HUES48 (cell line): ENCODE results near the gene PHIP.
"Not testable (repeated sequence)": the region's sequence is repeated elsewhere in the genome, so short reads cannot be mapped to it uniquely, and the experiment has no call there.

Source experiments
- H3K27ac ChIP-seq: one replicate; pipeline ENCODE4 v1.7.0; 2013; ENCODE audit warnings: low read depth, low read length, inconsistent platforms
- H3K27me3 ChIP-seq: 2 replicates; pipeline ENCODE4 v1.6.1; 2013; ENCODE audit warnings: mild to moderate bottlenecking, low read length; ENCODE audit not compliant: control insufficient read depth, insufficient read depth
- H3K36me3 ChIP-seq: 2 replicates; pipeline ENCODE4 v1.6.1; 2013; ENCODE audit warnings: low read length; ENCODE audit not compliant: control insufficient read depth, insufficient read depth
- H3K4me1 ChIP-seq: 2 replicates; pipeline ENCODE4 v1.6.1; 2013; ENCODE audit warnings: mild to moderate bottlenecking, low read length; ENCODE audit not compliant: control insufficient read depth, insufficient read depth
- H3K4me3 ChIP-seq: 2 replicates; pipeline ENCODE4 v1.5.1; 2013; ENCODE audit warnings: mild to moderate bottlenecking, low read depth, low read length
- H3K9ac ChIP-seq: 2 replicates; pipeline ENCODE4 v1.6.1; 2013; ENCODE audit warnings: mild to moderate bottlenecking, low read depth, low read length, moderate library complexity
- H3K9me3 ChIP-seq: 2 replicates; pipeline ENCODE4 v1.6.1; 2013; ENCODE audit warnings: low read length; ENCODE audit not compliant: control insufficient read depth, insufficient read depth

Gene PHIP

DNA sequence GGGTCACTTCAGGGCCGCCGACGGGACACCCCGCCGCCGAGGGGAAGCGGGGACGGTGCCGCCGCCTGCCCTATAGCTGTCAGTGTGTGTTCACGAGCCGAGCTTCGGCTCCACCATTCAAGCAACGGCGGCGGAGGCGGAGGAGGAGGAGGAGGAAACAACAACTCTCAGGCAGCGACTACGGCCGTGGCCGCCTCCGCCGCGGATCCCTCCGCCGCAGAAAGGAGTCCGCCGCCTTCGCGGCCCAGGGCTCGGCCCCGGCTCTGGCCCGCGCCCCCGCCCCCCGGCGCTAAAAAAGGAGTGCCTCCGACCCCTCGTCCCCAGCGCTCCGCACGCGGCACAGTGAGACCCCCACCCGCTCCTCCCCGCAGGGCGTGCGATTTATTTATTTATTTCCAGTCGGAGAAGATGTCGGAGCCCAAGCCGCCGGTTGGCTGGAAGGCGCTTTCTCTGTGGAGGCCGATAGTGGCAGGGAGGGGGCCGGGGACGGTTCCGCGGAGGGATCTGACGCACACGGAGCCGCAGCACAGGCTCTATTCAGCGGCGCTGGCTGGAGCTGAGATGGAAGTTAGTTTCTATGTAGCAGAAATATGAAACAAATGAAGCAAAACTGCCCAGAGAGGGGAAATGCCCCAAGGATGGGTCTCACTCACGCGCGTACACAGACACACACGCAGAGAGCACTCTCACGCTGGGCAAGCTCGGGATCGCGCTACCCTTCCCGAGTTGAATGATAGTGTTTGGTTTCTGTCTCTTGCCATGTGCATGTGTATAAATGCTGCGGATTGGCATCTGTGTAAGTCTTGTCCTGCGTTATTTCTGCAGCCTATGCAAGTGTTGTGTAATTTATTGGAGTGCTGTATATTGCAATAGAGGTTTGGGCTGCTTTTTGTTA lies at the start of gene PHIP:
Gene PHIP (minus strand): TSS at position 180 of the 895 bp plus-strand sequence. CDS start 186 bp downstream, outside the sequence.
- no peaks in the 10 kb centered on the region for H3K27me3 ChIP-seq
- peaks cover 42% of the 10 kb centered on the region for H3K4me1 ChIP-seq
- H3K4me3 ChIP-seq = peak within 1 kb of the TSS; percentile 89
- peak within 1 kb of the TSS; percentile 98 for H3K27ac ChIP-seq
- H3K9me3 ChIP-seq = no peaks in the 10 kb centered on the region
- H3K9ac ChIP-seq = peak within 1 kb of the TSS; percentile 82
- 0 out of 2 replicates have a peak, but pooled peaks cover 3% of the 10 kb centered on the region for H3K36me3 ChIP-seq

DNA sequence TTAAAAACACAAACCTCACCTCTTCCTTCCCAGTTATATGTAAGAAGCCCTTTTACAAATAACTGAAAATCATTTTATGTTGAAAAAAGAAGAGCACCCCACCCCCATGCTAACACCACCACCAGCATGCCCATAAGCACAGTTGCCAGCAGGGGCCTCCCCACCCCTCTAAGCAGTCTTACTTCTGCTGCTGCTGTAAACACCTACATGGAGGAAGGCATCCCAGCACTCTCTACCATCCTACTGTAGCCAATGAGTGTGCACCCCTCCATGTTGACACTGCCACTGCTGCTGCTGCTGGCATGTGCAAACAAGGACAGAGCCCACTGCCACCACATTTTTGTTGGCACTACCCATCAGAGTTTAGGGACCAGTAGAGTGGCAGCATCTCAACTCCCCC lies 49.6 kb upstream of the PHIP start:
- H3K9me3 ChIP-seq = no peaks in the 10 kb centered on the region
- no peaks in the 10 kb centered on the region for H3K27me3 ChIP-seq
- H3K36me3 ChIP-seq = no peaks in the 10 kb centered on the region
- H3K27ac ChIP-seq = no peak overlapping the region
- peaks cover 7% of the 10 kb centered on the region; the same call in 1 of the 2 replicates for H3K4me1 ChIP-seq
- no peak overlapping the region for H3K4me3 ChIP-seq
- no peak overlapping the region for H3K9ac ChIP-seq

DNA sequence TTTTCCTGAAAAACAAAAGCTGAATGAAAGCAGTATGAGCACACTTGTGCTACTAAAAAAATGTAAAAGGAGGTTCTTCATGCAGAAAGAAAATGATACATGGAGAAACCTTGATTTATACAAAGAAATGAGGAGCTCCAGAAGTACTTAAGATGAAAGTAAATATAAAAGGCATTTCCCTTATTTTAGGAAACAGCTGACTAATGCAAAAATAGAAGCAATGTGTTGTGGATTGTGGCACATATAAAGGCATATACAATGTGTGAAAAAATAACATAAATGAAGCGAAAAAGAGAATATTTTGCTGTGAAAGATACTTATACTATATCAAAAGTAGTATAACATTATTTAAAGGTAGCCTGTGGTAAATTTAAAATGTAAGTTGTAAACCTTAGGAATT lies 41.2 kb upstream of the PHIP start:
- H3K4me1 ChIP-seq = no peaks in the 10 kb centered on the region
- H3K27ac ChIP-seq = no peak overlapping the region
- H3K9ac ChIP-seq = no peak overlapping the region
- no peak overlapping the region for H3K4me3 ChIP-seq
- H3K27me3 ChIP-seq = no peaks in the 10 kb centered on the region
- no peaks in the 10 kb centered on the region for H3K9me3 ChIP-seq
- H3K36me3 ChIP-seq = no peaks in the 10 kb centered on the region

DNA sequence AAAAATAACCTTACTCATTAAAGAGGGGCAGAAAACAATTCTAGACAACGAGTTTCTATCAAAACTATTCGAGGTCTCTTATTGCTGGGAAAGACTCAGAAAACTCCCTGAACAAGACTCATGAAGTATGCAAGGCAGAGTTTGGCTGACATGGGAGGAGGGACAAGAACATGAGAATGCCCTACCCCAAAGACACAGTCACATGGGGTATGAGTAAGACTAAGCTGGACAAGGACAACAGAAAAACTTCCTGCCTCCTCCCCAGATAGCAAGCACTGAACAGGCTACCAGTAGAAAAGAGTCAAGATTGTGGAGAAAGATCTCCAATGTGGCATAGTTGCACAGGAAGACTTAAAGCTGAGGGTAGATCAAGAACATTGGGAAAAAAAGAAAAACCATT lies 39.7 kb upstream of the PHIP start:
- H3K27ac ChIP-seq = no peak overlapping the region
- H3K36me3 ChIP-seq = no peaks in the 10 kb centered on the region
- H3K4me3 ChIP-seq = no peak overlapping the region
- H3K9me3 ChIP-seq = no peaks in the 10 kb centered on the region
- H3K4me1 ChIP-seq = no peaks in the 10 kb centered on the region
- no peaks in the 10 kb centered on the region for H3K27me3 ChIP-seq
- H3K9ac ChIP-seq = no peak overlapping the region

DNA sequence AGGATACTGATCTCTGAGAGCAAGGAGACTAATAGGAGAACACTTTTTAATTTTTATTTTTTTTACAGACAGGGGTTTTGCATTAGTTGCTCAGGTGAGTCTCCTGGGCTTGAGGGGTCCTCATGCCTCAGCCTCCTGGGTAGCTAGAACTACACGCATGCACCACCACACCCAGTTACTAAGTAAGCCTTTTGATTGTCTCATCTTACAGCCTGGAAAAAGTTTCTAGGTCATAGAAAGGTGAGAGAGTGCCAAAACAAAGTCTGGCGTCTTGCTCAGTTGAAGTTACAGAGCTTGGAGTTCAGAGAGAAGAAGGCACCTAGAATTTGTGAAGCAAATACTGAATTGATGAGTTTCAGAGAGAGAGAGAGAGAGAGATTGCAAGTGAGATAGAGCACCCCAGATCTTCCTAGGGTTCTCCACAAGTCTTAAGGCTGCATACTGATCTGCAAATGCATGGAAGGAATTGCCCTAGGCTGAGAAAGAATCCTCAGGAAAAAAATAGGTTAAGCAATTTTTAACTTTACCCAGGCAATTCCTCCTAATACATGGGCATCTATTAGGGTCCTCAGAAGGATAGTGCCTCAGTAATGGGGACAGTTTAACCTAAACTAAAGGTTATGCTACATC lies 37.6 kb upstream of the PHIP start:
- Histone ChIP-seq H3K4me3 (no peak overlapping the region), H3K9me3 (no peaks in the 10 kb centered on the region), H3K27me3 (no peaks in the 10 kb centered on the region), H3K27ac (no peak overlapping the region), H3K36me3 (no peaks in the 10 kb centered on the region), H3K9ac (no peak overlapping the region), H3K4me1 (no peaks in the 10 kb centered on the region)

DNA sequence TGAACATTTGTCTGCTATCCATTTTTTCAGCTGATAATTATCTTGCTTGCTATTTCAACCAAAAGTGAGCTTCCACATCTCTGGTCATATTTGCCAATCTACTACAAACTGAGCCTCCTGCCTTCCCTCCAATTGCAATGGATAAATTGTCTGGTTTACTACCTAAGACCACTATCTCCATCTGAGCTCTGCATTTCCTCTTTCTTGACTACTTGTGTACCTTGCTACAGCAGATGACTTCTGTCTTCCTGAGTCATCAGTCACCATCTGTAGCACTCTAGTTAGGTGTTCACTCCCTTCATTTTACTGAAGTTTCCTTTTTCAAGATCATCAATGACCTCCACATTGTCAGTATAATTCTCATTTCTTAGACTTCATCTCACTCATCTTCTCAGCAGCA lies 33.5 kb upstream of the PHIP start:
- H3K4me1 ChIP-seq = no peaks in the 10 kb centered on the region
- no peak overlapping the region for H3K4me3 ChIP-seq
- H3K27ac ChIP-seq = no peak overlapping the region
- no peaks in the 10 kb centered on the region for H3K36me3 ChIP-seq
- no peaks in the 10 kb centered on the region for H3K9me3 ChIP-seq
- no peak overlapping the region for H3K9ac ChIP-seq
- no peaks in the 10 kb centered on the region for H3K27me3 ChIP-seq

DNA sequence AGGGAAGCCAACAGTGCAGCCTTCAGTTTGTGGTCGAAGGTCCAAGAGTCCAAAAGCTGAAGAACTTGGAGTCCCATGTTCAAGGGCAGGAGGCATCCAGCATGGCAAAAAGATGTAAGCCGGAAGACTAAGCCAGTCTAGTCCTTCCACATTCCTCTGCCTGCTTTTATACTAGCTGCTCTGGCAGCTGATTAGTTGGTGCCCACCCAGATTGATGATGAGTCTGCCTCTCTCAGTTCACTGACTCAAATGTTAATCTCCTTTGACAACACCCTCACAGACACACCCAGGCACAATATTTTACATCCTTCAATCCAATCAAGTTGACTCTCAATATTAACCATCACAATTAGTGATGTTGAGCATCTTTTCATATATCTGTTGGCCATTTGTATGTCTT lies 23.1 kb upstream of the PHIP start:
- no peaks in the 10 kb centered on the region for H3K4me1 ChIP-seq
- no peaks in the 10 kb centered on the region for H3K27me3 ChIP-seq
- H3K4me3 ChIP-seq = no peak overlapping the region
- H3K27ac ChIP-seq = no peak overlapping the region
- H3K9me3 ChIP-seq = no peaks in the 10 kb centered on the region
- H3K36me3 ChIP-seq = no peaks in the 10 kb centered on the region
- no peak overlapping the region for H3K9ac ChIP-seq

DNA sequence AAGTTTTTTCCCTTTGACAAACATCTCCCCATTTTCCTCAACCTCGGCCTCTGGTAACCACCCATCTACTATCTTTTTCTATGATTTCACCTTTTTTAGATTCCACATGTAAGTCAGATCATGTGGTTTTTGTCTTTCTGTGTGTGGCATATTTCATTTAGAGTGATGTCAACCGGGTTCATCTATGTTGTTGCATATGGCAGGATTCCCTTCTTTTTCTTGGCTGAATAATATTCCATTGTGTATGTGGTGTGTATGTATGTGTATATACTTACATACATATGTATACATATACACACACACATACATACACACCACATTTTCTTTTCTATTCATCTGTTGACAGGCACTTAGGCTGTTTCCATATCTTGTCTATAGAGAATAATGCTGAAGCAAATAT lies 22.2 kb upstream of the PHIP start:
- H3K27me3 ChIP-seq = no peaks in the 10 kb centered on the region
- no peaks in the 10 kb centered on the region for H3K4me1 ChIP-seq
- H3K9ac ChIP-seq = no peak overlapping the region
- no peak overlapping the region for H3K27ac ChIP-seq
- no peaks in the 10 kb centered on the region for H3K9me3 ChIP-seq
- H3K36me3 ChIP-seq = no peaks in the 10 kb centered on the region
- H3K4me3 ChIP-seq = no peak overlapping the region

DNA sequence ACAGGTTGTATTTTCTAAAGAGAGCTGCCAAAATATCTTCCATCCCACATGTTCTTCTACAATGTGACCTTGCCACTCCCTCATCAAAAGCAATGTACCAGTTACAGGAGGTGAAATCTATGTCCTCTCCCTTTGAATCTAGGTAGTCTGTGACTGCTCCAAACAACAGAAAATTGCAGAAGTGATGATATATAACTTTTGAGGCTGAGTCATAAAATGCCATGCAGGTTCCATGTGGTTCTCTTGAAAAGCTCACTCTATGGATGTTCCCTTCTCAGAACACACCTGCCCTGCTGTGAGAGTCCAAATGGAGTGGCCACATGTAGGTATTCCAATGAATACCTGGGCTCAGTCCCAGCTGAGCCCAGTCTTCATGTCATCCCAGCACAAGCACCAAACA lies 16.9 kb upstream of the PHIP start:
- H3K9me3 ChIP-seq = no peaks in the 10 kb centered on the region
- H3K4me3 ChIP-seq = no peak overlapping the region
- H3K27me3 ChIP-seq = no peaks in the 10 kb centered on the region
- H3K27ac ChIP-seq = no peak overlapping the region
- H3K36me3 ChIP-seq = no peaks in the 10 kb centered on the region
- no peak overlapping the region for H3K9ac ChIP-seq
- no peaks in the 10 kb centered on the region for H3K4me1 ChIP-seq

DNA sequence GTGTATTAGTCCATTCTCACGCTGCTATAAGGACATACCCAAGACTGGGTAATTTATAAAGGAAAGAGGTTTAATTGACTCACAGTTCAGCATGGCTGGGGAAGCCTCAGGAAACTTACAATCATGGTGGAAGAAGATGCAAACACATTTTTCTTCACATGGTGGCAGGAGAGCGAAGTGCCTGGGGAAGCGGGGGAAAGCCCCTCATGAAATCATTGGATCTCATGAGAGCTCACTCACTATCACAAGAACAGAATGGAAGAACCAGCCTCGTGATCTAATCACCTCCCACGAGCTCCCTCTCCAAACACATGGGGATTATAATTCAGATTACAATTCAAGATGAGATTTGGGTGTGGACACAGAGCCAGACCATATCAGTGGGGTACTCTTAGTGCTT lies 13.7 kb upstream of the PHIP start:
- not testable (repeated sequence) for H3K27me3 ChIP-seq, H3K9me3 ChIP-seq, H3K4me1 ChIP-seq, H3K4me3 ChIP-seq, H3K36me3 ChIP-seq, H3K9ac ChIP-seq, H3K27ac ChIP-seq
